NAMALWA (cell line): ENCODE data around the gene HTR7.

Source experiments
- DNase-seq: peaks from one replicate; pipeline ENCODE4 v3.0.0-alpha.2; 2015; ENCODE audit warnings: low spot score

HTR7 gene

DNA sequence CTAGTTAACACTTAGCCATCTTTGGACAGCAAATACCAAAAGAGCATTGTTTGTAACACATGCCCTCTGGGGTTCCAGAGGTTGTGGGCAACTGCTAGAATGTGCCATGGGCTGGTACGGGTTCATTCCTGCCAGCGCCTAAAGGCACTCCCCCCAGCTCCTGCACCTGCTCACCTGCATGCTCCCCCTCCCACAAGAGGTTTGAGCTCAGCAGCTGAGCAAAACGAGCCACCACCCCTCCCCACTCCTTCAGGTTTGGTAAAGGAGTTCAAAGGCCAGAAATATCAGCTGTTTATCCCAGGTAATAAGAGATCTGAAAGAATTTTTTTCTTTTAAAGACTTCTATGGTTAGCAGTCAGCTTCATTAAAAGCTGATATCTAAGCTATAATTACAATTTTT, 53.5 kb downstream of the HTR7 start:
- DNase-seq, result no peak

DNA sequence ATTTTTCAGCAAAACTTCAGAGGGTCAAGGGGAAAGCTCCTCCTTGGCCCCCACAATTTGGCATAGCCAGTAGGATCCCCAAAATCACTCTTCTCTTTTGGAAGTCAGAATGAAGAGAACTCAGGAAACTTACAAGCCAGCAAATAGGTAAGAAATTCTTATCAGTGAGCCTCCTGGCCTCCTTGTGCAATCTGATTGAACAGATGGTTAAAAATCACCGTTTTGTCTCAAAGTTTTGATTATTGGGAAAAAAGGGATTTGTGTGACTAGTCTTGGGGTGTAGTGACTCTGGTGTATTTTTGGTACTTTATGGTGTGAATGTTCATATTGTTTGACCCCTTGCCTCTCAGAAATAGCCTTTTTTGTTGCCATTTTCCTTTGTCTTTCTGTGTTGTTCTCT, 56.2 kb downstream of the HTR7 start:
- DNase-seq, result no peak

DNA sequence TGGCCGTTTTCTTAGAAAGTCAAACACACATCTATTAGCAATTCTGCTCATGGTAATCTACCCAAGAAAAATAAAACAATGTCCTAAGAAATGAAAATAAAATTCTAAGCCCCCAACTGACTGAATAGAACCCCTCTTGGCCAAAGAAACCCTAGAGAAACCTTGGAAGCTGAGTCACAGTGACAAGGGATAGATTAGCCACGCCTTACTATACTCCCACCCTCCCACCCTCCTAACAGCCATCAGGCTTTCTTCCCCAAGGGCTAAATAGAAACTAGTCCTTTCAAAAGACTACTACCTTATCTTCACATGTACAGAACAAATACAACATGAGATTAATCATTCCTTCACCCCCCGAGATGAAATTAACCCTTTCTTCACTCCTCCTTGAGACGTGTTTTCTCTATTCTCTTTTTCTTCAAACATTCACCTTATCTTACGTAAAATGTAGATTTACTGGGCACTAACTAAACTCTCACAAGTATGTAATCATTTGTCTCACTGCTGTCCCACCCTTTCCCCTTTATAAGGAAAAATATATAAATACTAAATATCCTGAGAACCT, 57.5 kb downstream of the HTR7 start:
- no peak for DNase-seq

DNA sequence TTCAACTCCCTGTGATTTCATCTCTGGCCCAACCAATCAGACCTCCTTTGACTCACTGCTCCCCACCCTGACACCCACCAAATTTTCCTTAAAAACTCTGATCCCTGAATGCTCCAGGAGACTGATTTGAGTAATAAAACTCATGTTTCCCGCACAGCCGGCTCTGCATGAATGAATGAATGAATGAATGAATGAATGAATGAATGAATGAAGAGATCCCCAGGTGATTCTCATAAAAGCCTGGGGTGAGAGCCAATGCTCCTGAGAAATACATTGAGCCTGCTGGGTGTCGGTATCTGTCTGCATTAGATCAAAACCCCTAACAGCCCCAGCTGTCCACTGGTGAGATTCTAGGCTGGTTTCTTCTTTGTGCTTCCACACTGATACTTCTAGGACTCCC, 58.7 kb downstream of the HTR7 start:
- no peak for DNase-seq

DNA sequence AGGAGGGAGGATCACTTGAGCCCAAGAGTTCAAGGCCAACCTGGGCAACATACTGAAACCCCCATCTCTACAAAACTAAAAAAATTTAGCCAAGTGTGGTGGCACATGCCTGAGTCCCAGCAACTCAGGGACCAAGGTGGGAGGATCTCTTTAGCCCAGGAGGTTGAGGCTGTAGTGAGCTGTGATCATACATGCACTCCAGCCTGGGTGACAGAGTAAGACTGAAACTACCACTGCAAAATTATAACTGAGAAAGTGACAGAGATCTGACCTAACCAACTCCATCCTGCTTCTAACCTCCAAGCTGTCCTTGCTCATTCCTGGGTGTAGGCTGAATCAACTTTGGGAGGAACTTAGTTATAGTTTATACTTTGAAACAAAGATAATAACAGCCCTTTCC, 59.4 kb downstream of the HTR7 start:
- no peak for DNase-seq

DNA sequence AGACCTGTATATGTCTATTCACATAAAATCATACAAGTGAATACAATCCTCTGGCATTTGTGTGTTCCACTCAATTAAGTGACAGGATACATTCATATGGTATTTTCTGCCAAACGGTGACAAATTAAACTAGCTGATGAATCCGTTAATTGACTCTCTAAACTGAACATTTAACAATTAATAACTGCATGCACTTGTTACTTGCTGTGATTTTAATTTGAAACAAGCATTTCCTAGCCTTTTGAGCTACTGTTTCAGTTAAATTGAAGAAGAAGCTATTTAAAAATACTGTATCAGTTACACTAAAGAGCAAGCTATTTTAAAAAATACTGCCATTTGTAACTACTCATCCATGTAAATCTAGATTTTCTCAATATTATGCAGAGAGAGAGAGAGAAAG, 67.4 kb downstream of the HTR7 start:
- DNase-seq, result no peak

DNA sequence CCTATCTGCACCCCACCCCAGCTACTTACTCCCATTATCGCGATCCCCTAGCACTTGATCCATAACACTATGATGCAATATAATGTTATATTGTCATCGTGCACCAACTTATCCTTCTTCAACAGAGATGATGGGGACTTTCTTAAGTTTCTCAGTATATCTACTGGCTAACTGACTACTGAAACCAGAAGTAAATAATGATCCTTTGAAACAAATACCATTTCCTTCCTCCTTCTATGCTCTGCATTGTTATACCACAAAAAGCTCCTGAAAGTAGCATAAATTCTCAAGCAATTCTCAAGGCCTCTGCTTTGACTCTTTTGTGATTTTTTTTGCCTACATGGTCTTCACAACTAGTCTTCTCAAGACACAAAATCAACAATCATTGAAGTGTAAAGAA, 68.9 kb downstream of the HTR7 start:
- DNase-seq, result no peak

DNA sequence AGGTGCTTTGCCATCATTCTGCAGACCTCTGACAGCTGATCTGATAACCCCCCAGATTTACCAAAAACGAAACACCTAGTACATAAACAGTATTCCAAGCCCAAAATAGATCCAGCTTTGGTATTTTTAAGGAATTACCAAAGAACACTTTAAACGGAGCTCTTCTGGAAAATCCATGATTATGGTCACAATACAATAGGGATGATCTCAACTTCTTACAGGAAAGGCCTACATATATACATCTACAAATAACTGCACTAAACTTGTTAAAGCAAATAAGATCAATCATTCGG, 69.7 kb downstream of the HTR7 start:
- no peak for DNase-seq

DNA sequence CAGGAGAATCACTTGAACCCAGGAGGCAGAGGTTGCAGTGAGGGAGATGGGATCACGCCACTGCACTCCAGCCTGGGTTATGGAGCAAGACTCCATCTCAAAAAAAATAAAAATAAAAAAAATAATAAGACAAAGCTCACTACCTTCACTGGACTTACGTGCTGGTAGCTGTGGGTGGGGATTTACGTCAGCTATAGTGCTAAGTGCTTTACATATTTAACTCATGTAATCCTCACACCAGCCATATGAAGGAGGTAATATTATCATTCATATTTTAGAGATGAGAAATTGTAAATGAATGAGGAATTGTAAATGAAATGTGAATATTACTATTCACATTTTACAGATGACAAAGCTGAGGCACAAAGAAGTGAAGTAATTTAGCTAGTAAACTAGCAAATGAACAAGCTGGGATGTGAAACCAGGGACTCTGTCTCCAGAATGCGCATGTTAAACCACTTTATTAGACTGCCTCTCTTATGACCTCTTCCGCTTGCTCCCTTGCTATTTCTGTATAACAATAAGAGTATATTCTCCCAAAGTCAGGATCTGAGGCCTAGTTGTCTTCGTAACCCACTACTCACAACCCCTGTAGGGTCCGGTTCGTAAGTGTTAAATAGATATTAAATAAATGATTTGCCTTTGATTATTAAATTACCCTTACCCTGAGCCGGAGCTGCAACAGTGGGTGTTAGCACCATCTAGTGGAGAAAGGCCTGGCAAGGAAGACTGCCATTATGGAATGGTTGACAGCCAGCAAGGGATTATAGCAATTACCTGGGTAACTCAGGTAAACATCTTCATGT, 70.2 kb downstream of the HTR7 start:
- peak; percentile 52 for DNase-seq

DNA sequence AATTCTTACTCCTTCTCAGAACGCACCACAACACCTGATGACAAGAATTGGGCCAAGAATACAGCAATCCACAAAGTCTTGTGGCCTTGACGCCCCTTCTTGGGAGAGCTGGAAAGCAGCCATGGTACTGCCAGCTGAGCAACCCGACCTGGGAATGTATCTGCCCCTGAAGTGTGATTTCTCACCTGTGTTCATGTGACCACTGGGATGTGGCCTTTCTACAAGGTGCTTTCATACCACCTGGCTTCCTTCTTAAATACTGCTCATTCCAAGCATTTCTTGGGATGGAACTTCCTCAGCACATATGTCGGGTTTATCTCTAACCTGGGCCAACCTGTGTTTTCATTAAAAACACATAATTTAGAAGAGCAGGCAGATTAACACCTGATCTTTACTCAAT, 72.1 kb downstream of the HTR7 start:
- DNase-seq, result no peak

DNA sequence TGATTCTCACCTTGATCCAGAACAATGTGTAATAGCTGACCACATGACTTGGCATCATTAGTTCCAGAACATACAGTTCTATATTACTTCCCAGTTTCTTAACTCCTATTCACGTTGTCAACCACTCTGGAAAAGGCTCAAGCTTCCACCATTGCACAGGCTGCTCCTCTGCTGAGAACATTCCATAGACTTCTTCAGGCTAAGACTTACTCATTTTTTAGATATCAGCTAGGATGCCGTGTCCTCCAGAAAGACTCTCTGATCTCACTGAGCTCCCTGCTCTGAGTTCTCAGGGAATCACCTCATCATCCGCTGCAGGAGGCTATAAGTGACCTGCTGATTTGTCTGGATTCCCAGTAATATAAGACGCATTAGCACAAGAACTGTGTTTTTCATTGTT, 73.1 kb downstream of the HTR7 start:
- no peak for DNase-seq

DNA sequence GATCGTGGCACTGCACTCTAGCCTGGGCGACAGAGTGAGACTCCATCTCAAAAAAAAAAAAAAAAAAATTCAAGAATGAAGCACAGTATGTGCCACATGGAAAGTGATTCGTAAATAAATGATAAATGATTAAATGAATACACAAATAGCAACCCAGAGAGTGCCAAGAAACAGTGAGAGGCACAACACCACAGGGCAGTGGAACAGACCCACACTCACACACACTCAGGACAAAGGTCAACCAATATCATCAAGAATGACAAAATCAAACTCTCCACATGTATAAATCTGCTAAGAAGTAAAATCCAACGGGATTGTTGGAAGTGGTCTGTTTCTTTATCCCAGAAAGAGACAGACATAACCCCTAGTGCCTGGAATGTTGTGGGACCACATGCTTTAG, 77.4 kb downstream of the HTR7 start:
- DNase-seq, result no peak

DNA sequence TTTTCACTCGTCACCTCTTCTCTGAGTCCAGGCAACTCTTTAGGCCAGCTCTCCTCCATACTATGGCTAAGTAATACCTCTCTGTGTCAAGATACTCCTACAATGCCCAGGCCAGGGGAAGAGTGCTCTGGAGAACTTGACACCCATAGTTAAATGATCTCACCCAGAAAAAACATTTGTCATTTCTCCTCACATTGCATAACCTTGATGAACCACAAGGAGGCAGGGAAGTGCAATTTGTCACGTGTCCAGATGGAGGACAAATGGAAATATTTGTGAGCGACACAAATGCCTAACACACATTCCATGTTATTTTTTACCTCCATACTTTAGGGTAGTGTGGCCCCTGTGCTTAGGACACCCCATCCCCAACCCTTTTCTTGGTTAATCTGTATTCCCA, 78.3 kb downstream of the HTR7 start:
- peak; percentile 42 for DNase-seq

DNA sequence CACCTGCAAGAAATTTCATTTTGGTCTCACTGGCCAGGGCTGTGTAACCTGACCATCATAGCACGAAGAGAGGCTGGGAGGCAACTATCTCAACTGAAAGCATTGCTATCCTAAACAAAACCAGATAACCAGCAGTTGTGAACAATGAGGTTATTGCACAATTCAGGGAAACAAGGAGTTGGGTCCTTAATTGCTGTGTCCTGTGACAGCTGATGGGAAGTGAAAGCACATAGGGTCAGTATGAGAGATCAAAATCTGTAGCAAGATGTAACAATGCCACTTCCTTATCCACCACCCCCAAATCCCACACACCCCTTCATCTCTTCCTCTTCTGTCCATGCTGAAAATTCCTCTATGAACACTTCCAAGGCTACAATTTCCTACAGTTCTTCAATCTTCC, 80.2 kb downstream of the HTR7 start:
- DNase-seq, result no peak

DNA sequence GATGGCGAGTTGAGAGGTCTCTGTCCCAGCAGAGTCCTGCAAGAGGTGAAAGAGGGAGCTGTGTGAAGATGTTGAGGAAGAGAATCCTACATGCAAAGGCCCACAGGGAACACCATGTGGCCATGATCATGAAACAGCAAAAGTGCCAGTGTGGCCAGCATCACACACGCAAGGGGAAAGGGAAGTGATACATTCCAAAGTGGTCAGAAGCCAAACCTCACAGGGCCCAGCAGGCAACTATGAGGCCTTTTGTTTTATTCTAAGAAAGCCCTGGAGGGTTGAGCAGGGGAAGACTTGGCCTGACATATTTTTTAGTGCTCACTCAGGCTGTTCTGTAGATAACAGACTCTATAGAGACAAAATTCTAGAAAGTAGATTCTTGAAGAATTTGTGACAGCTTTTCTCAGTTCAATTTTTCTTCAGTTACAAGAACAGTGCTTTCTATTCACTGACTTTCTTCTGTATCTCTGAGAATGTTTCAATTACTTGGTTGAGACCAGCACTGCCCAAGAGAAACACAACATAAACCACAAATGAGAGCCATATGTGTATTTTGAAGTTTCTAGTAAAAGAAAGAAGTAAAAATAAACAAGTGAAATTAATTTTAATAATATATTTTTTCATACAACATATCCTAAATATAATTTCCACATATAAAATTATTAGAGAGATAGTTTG, 82.3 kb downstream of the HTR7 start:
- DNase-seq, result no peak

DNA sequence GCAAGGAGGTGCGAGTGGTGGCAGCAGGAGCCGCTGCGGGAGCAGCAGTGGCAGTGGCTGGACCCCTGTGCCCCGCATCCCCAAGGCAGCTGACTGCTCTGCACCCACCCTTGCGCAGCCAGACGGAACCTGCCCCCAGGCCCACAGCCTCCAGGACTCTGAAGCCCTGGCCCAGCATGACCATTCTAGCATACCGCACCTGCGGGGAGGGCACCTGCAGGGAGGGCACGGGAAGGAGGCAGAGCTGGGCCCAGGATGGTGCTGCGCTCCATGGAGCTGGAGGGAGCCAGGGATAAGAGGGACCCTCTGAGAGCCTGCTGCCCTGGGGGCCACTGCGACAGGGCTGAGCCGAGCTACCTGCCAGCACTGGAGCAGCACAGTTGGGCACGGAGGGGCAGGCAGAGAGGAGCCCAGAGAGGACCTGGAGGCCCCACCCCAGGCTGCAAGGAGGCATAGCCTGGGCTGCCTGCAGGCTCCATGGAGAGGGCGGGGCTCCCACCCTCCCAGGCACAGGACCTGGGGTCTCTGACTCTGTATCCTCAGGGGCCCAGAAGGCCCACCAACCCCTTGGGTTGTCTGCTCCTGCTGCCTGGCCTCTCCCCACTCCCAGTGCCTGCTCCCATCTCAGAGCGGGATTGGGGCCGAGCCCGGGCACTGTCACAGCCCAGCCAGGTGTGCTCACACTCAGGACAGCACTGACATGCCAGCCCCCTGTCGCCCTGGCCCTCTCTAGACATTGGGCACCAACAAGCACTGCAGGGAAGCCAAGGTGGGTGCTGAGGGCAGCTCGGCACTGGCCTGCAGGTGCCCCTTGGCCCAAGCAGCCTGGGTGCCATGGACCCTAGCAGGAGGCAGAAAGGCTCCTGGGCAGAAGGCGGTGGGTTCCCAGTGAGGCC, 87.6 kb downstream of the HTR7 start:
- no peak for DNase-seq

DNA sequence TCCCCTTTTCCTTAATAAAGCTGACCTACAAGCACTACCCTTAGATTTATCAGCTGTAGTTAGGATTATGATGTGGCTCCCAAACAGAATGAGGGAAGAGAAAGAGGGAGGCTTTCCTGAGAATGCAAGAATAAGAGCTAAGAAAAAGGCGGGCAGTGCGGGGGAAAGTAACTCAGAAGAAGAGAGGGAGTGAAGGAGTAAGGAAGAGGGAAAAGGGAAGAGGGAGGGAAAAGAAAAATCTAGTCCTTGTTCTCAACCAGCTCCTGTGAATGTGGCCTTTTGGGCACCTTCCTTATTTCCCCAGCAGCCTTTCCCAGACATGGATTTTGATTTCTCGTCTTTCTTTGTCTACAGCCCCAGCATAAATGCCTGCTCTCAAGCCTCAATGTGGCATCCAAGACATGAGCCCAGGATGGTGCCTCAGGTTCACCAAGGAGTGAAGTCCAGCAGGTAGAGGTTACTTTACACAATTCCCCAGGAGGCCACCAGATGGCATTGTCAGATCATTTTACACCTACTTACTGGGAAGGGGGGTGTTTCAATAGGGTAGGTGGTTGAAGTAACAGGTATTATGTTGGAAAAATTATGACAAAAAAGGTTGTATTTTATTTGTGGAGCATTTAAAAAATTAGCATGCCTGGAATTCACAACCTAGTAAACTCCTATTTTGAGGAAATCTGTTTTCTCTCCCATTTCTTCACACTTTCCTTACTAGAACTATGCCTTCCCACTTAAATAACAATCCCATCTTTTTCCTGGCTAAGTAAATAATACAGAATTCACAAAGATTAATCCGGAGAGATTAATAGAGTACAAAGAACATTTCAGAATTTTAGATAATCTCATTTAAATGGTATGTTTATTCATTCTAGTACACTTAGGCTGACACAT, 106.5 kb downstream of the HTR7 start:
- peak; percentile 68 for DNase-seq

DNA sequence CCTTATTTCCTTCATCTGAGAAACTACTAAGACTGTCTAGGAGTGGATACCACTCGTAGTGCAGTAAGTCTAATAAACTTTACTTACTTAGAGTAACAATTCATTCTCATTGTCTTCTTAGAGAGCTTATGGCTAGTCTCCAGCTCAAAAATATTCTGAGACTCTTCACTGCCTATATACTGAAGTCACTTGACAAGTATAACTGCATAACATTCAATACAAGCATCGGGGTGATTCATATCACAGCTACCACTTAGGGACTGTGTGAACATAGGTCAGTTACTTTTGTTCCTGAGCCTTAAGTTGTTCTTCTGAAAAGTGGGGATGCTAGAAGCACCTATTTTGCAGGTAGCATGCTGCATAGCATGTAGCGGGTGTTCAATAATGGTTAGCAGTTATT, 111.0 kb downstream of the HTR7 start:
- no peak for DNase-seq

DNA sequence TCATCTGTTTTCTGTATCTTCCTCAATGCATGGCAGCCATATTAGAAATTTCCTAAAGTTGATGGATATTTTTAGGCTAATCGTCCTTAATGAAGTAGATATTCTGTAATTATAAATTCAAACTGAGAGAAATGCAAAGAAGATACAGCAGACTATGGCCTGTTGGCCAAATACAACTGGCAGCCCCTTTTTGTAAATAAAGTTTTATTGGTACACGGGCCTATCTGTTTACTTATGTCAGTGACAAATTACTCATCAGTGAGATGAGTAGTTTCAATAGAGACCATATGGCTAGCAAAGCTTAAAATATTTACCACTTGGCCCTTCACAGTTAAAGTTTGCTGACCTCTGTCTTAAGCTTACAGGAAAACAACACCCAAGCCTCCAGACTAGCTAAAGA, 112.3 kb downstream of the HTR7 start:
- DNase-seq, result no peak

DNA sequence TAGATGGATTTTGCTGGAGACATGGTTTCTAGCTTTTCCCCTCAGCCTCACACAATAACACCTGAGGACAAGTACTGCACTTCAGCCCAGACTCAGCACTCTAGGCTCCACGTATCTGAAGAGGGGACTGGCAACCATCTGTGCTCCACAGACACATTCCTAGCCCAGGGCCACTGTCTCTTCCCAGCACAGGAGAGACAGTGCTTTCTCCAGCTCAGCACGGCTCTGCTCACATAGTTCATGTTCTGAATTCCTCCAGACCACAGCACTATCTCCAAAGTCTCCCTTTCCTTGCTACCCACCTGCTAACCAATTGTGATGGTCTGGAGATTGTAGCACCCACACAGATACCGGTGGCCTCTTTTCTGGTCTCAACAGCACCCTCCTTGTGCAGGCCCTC, 114.5 kb downstream of the HTR7 start:
- DNase-seq, result no peak

DNA sequence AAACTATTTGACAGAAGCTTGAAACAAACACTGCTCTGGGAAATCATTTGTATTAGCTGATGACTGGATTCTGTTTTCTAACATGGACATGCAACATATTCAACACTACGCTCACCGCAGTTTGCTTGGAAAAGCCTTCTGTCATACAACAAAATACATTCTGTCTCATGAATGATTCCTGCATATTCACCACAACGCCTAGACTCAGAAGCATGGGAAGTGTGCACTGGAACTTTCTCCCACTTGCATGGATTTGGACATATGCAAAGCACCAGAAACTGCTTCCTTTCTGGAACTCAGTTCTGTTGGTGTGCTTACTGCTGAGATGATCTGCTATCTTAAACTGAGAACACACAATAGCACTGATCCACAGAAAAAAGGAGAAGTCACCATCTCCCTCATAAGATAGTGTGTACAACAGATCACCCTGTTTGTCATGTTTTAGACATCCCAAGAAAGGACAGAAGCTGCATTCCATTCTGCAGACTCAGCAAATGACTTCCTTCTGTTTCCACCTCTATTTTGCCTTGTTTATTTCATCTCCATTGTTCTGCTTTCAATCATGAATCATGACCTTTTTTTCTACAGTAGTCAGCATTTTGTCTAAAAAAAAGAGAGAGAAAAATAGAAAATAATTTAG, 115.8 kb downstream of the HTR7 start:
- no peak for DNase-seq
